ENCODE measurements around the gene PLA2G6. TPM values are rescaled to one million over a fixed set of nuclear protein-coding genes. Genes with fewer than 3 reads are reported as not detected.

PLA2G6 gene
- total RNA-seq, 2 experiments from 2014 or later, result 39.8 to 43.1 TPM

- CTCF ChIA-PET, result no interaction called here
- no peak for ATAC-seq
These were observed 40.5 kb upstream of the PLA2G6 start for GRCh38 chr22:38221908-38222796.

GRCh38 chr22:38221407-38221806, 39.8 kb upstream of the PLA2G6 start:
- peaks cover 20% of the 10 kb centered on the region for H3K4me1 Mint-ChIP-seq (ENCODE audit: low read depth)
- H3K4me3 Mint-ChIP-seq, result no peak overlapping the region
- CTCF ChIA-PET, result no interaction called here
- peaks cover 2% of the 10 kb centered on the region for H3K36me3 Mint-ChIP-seq (ENCODE audit: low read depth)
- DNase-seq, result no peak
- H3K9me3 Mint-ChIP-seq (ENCODE audit: insufficient read depth), result no peaks in the 10 kb centered on the region
- no peaks in the 10 kb centered on the region for H3K27me3 Mint-ChIP-seq (ENCODE audit: low read depth)
- H3K27ac Mint-ChIP-seq, result no peak overlapping the region
- ATAC-seq, result no peak
- POLR2A ChIA-PET, result no interaction called here

More at GRCh38 chr22:38221908-38222796, 40.5 kb upstream of the PLA2G6 start:
- Mint-ChIP-seq H3K36me3 (ENCODE audit: low read depth) (peaks cover 2% of the 10 kb centered on the region), H3K4me3 (no peak overlapping the region), H3K9me3 (ENCODE audit: insufficient read depth) (no peaks in the 10 kb centered on the region), H3K4me1 (ENCODE audit: low read depth) (peaks cover 18% of the 10 kb centered on the region), H3K27ac (no peak overlapping the region), H3K27me3 (ENCODE audit: low read depth) (no peaks in the 10 kb centered on the region)
- no peak for DNase-seq
- POLR2A ChIA-PET, result no interaction called here

- ChIA-PET POLR2A (no interaction called here), CTCF (no interaction called here)
- Mint-ChIP-seq H3K27ac (no peak overlapping the region), H3K9me3 (ENCODE audit: insufficient read depth) (no peaks in the 10 kb centered on the region), H3K36me3 (ENCODE audit: low read depth) (peaks cover 2% of the 10 kb centered on the region), H3K4me1 (ENCODE audit: low read depth) (peaks cover 22% of the 10 kb centered on the region), H3K27me3 (ENCODE audit: low read depth) (no peaks in the 10 kb centered on the region), H3K4me3 (no peak overlapping the region)
- DNase-seq (no peak), ATAC-seq (no peak)
These were observed 39.2 kb upstream of the PLA2G6 start for GRCh38 chr22:38220653-38221386.

- no peak overlapping the region for H3K4me3 Mint-ChIP-seq
- ATAC-seq, result no peak
- DNase-seq, result no peak
- no peak overlapping the region for H3K27ac Mint-ChIP-seq
- H3K9me3 Mint-ChIP-seq (ENCODE audit: insufficient read depth), result no peaks in the 10 kb centered on the region
- no peaks in the 10 kb centered on the region for H3K27me3 Mint-ChIP-seq (ENCODE audit: low read depth)
- ChIA-PET POLR2A (no interaction called here), CTCF (no interaction called here)
- H3K36me3 Mint-ChIP-seq (ENCODE audit: low read depth), result peaks cover 2% of the 10 kb centered on the region
- H3K4me1 Mint-ChIP-seq (ENCODE audit: low read depth), result peaks cover 22% of the 10 kb centered on the region
These were observed 38.5 kb upstream of the PLA2G6 start for GRCh38 chr22:38220163-38220562.

DNA sequence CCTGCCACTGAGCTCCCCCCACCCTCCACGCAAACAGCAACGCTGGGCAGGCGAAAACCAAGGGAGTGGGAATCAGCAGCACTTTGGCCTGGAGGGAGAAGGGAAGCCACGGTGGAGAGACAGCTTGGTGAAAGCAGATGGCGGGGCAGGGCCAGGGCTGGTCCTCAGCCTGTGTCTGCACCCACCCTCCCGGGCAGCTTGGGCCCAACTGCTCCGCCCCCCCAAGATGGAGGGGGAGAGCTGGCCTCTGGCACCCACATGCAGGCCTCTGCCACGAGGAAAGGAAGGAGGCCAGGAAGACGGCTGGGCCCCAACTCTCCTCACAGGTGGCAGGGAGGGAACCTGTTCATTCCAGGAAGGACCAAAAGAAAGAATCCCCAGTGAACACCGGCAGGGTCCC, 38.0 kb upstream of the PLA2G6 start:
- ChIA-PET POLR2A (no interaction called here), CTCF (no interaction called here)
- ATAC-seq (no peak), DNase-seq (no peak)
- Mint-ChIP-seq H3K27me3 (ENCODE audit: low read depth) (no peaks in the 10 kb centered on the region), H3K4me1 (ENCODE audit: low read depth) (peaks cover 26% of the 10 kb centered on the region), H3K27ac (no peak overlapping the region), H3K4me3 (no peak overlapping the region), H3K36me3 (ENCODE audit: low read depth) (peaks cover 6% of the 10 kb centered on the region), H3K9me3 (ENCODE audit: insufficient read depth) (no peaks in the 10 kb centered on the region)

DNA sequence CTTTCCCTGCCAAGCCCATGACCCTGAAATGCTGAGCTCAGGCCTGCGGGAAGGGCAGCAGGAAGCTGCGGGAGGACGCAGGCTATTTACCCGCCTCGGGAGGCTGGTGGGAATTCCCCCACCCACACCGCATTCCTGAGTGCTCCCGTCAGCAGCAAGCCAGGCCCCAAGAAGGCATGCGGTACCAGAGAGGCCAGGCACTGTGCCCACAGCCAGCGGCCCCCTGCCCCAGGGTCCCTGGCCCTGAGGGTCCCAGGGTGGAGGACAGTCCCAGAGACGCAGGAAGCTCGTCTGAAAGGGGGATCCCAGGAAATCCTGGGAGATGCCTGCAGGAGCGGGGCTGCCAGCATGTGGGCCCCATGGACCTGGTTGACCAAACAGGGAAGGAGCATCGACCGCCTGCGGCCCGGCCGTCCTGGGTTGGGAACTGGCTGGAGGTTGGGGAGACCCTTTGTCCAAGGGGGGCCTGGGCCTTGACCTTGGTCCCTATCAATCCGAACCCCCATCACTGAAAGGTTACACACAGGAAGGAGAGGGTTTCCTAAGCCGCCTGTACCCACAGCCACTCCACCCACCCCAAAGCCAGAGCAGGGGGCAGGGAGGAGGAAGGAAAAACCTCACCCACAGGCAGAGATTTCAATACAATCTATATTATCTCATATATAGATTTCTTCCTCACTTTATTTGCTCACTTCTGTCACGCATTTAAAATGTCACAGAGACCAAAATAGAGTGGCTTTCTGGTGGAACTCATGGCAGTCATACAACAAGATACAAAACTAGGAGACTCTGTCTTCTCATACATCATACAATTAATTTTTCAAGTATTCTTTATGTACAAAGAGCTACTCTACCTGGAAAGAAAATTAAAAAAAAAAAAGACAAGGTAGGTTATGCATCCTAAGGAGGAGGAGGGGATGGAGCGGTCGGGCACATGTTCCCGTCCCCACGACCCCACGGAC, 37.3 kb upstream of the PLA2G6 start:
- no peak overlapping the region for H3K27ac Mint-ChIP-seq
- ChIA-PET POLR2A (no interaction called here), CTCF (no interaction called here)
- no peak overlapping the region for H3K4me3 Mint-ChIP-seq
- DNase-seq (no peak), ATAC-seq (no peak)
- H3K9me3 Mint-ChIP-seq (ENCODE audit: insufficient read depth), result no peaks in the 10 kb centered on the region
- no peaks in the 10 kb centered on the region for H3K27me3 Mint-ChIP-seq (ENCODE audit: low read depth)
- peaks cover 27% of the 10 kb centered on the region for H3K4me1 Mint-ChIP-seq (ENCODE audit: low read depth)
- peaks cover 6% of the 10 kb centered on the region for H3K36me3 Mint-ChIP-seq (ENCODE audit: low read depth)

GRCh38 chr22:38215156-38216038, 33.8 kb upstream of the PLA2G6 start:
- Mint-ChIP-seq H3K36me3 (ENCODE audit: low read depth) (peaks cover 8% of the 10 kb centered on the region), H3K9me3 (ENCODE audit: insufficient read depth) (no peaks in the 10 kb centered on the region), H3K4me1 (ENCODE audit: low read depth) (peaks cover 40% of the 10 kb centered on the region), H3K4me3 (no peak overlapping the region), H3K27ac (no peak overlapping the region), H3K27me3 (ENCODE audit: low read depth) (no peaks in the 10 kb centered on the region)
- no peak for DNase-seq
- CTCF ChIA-PET, result interaction anchor here (0.9 to 1.2 kb wide), 4 partner anchors 14 to 163 kb away, joined by 3 to 4 read pairs (median 3); no protein-coding TSS in a partner anchor
- POLR2A ChIA-PET, result interaction anchor here (0.5 kb wide), 1 partner anchor 90 kb away, joined by 3 read pairs; no protein-coding TSS in a partner anchor
- ATAC-seq, result no peak

DNA sequence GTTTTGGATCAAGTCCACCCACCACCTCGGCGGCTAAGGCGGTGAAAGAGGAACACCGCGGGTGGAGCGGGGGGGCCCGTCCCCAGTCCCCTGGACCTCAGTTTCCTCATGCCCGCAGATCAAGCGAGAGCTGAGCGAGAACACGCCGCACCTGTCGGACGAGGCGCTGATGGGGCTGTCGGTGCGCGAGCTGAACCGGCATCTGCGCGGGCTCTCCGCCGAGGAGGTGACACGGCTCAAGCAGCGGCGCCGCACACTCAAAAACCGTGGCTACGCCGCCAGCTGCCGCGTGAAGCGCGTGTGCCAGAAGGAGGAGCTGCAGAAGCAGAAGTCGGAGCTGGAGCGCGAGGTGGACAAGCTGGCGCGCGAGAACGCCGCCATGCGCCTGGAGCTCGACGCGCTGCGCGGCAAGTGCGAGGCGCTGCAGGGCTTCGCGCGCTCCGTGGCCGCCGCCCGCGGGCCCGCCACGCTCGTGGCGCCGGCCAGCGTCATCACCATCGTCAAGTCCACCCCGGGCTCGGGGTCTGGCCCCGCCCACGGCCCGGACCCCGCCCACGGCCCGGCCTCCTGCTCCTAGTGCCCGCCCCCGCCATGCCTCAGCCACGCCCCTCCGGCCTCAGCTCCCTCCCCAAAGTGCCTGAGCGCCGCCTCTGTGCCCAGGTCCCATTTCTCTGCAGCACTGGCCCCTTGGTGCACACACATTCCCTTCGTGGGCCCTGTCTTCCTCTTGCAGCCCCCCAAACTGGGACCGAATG, 32.8 kb upstream of the PLA2G6 start:
- POLR2A ChIA-PET, result no interaction called here
- Mint-ChIP-seq H3K4me3 (no peak overlapping the region), H3K4me1 (ENCODE audit: low read depth) (peaks cover 39% of the 10 kb centered on the region), H3K27ac (no peak overlapping the region), H3K27me3 (ENCODE audit: low read depth) (no peaks in the 10 kb centered on the region), H3K9me3 (ENCODE audit: insufficient read depth) (no peaks in the 10 kb centered on the region), H3K36me3 (ENCODE audit: low read depth) (peaks cover 8% of the 10 kb centered on the region)
- peak; percentile 62 for ATAC-seq
- DNase-seq, result peak; percentile 63
- CTCF ChIA-PET, result interaction anchor here (0.8 to 1.2 kb wide), 6 partner anchors 11 to 162 kb away, joined by 3 to 4 read pairs (median 3); no protein-coding TSS in a partner anchor

DNA sequence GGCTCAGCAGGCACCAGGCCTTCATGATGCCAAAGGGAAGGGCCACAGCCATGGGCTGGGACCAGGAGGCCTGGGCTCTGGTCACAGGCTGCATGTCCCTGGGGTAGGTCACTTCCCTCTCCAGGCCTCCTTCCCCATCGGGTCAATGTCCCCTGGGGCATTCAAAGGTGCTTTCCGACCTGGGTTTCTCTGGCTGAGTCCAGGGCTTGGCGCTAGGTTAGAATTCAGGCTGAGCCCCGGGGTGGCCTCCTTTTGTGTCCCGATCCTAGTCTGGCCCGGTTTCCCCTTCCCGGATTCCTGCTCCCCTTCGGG, 32.3 kb upstream of the PLA2G6 start:
- Mint-ChIP-seq H3K9me3 (ENCODE audit: insufficient read depth) (no peaks in the 10 kb centered on the region), H3K27me3 (ENCODE audit: low read depth) (no peaks in the 10 kb centered on the region), H3K36me3 (ENCODE audit: low read depth) (peaks cover 8% of the 10 kb centered on the region), H3K27ac (no peak overlapping the region), H3K4me1 (ENCODE audit: low read depth) (peaks cover 34% of the 10 kb centered on the region), H3K4me3 (no peak overlapping the region)
- ChIA-PET CTCF (interaction anchor here (0.8 to 1.2 kb wide), 4 partner anchors 11 to 96 kb away, joined by 3 to 4 read pairs (median 3); no protein-coding TSS in a partner anchor), POLR2A (no interaction called here)
- DNase-seq (no peak), ATAC-seq (no peak)

- Mint-ChIP-seq H3K9me3 (ENCODE audit: insufficient read depth) (no peaks in the 10 kb centered on the region), H3K36me3 (ENCODE audit: low read depth) (peaks cover 8% of the 10 kb centered on the region), H3K27ac (no peak overlapping the region), H3K4me1 (ENCODE audit: low read depth) (peaks cover 33% of the 10 kb centered on the region), H3K4me3 (no peak overlapping the region), H3K27me3 (ENCODE audit: low read depth) (no peaks in the 10 kb centered on the region)
- DNase-seq (no peak), ATAC-seq (no peak)
- CTCF ChIA-PET, result interaction anchor here (1.2 kb wide), 1 partner anchor 53 kb away, joined by 4 read pairs; no protein-coding TSS in a partner anchor
- POLR2A ChIA-PET, result no interaction called here
These were observed 31.8 kb upstream of the PLA2G6 start for GRCh38 chr22:38213319-38213989.

Measured in activated CD8-positive, alpha-beta T cell treated with anti-CD3 and anti-CD28 coated beads, Interleukin-2, amount 10 ng/mL, durations not matched to agents 7 days and 5 days (primary cell).